Muscle of leg (tissue), 11 donors: ENCODE data around the gene ABR. TPM values are rescaled to one million over a fixed set of nuclear protein-coding genes. Genes with fewer than 3 reads are reported as not detected.

Experiments
- DNase-seq: peaks from one replicate; pipeline ENCODE4 v3.0.0; 2013
- H3K27ac ChIP-seq: one replicate; pipeline ENCODE4 v1.5.1; 2013; ENCODE audit warnings: mild to moderate bottlenecking, low read length, control low read depth
- H3K27me3 ChIP-seq: one replicate; pipeline ENCODE4 v1.6.1; 2013; ENCODE audit warnings: low read length; ENCODE audit not compliant: control insufficient read depth, insufficient read depth
- H3K36me3 ChIP-seq: one replicate; pipeline ENCODE4 v1.6.1; 2013; ENCODE audit warnings: low read length; ENCODE audit not compliant: control insufficient read depth, insufficient read depth
- H3K4me1 ChIP-seq: one replicate; pipeline ENCODE4 v1.6.1; 2013; ENCODE audit warnings: low read length; ENCODE audit not compliant: control insufficient read depth, insufficient read depth
- H3K4me3 ChIP-seq: one replicate; pipeline ENCODE4 v1.5.1; 2013; ENCODE audit warnings: low read length, control low read depth
- H3K9me3 ChIP-seq: replicated peaks from 2 replicates; pipeline ENCODE4 v1.6.1; 2013; ENCODE audit warnings: low read depth, low read length; ENCODE audit not compliant: control insufficient read depth
- WGBS: methylation state at CpG from one replicate; pipeline ENCODE4 v1.1.5; 2013; ENCODE audit warnings: missing lambda C conversion rate; ENCODE audit not compliant: insufficient coverage; 5-methylcytosine and 5-hydroxymethylcytosine counted together
- polyA plus RNA-seq, 8 donors: library from polyadenylated mRNA; unstranded; fragments of 120-200 nt; gene quantifications; one replicate each; pipeline versions ENCODE4 v1.2.1 to v1.2.3, GENCODE V29; 2013; ENCODE audit warnings: inconsistent platforms in 1 of 8, low replicate concordance in 1 of 8; ENCODE audit not compliant: insufficient read length in 8 of 8, insufficient read depth in 1 of 8
- total RNA-seq: library from RNA; stranded (reverse); fragments of 120-200 nt; gene quantifications from one replicate; pipeline ENCODE4 v1.2.4, GENCODE V29; 2013

Gene ABR
- total and polyA plus RNA-seq, 9 donors = 21.4 to 58.3 (median 40.1) TPM

GRCh38 chr17:1222321-1222720, 42.5 kb upstream of the ABR start:
- Histone ChIP-seq H3K27me3 (peaks cover 39% of the 10 kb centered on the region), H3K4me1 (no peaks in the 10 kb centered on the region), H3K4me3 (no peak overlapping the region), H3K9me3 (peaks cover 2% of the 10 kb centered on the region), H3K27ac (no peak overlapping the region), H3K36me3 (no peaks in the 10 kb centered on the region)
- no peak for DNase-seq
- WGBS = 100% methylated on average over 3 of the region's 8 CpGs

- 100% methylated on average over 1 of the region's 7 CpGs for WGBS
- no peaks in the 10 kb centered on the region for H3K36me3 ChIP-seq
- H3K27ac ChIP-seq = no peak overlapping the region
Measured at GRCh38 chr17:1221209-1221608, 41.4 kb upstream of the ABR start.

GRCh38 chr17:1220346-1220745, 40.6 kb upstream of the ABR start:
- WGBS = 69% methylated on average over 10 of the region's 14 CpGs

More at GRCh38 chr17:1221209-1221608, 41.4 kb upstream of the ABR start:
- Histone ChIP-seq H3K4me1 (no peaks in the 10 kb centered on the region), H3K27me3 (peaks cover 40% of the 10 kb centered on the region), H3K4me3 (no peak overlapping the region), H3K9me3 (peaks cover 2% of the 10 kb centered on the region)
- DNase-seq = no peak

GRCh38 chr17:1217089-1217385, 37.3 kb upstream of the ABR start:
- H3K4me1 ChIP-seq = no peaks in the 10 kb centered on the region
- peaks cover 2% of the 10 kb centered on the region for H3K9me3 ChIP-seq
- peaks cover 30% of the 10 kb centered on the region for H3K27me3 ChIP-seq
- H3K27ac ChIP-seq = no peak overlapping the region
- no peak for DNase-seq
- no peak overlapping the region for H3K4me3 ChIP-seq
- no peaks in the 10 kb centered on the region for H3K36me3 ChIP-seq
- 40% methylated on average over 5 of the region's 12 CpGs for WGBS

More at GRCh38 chr17:1220346-1220745, 40.6 kb upstream of the ABR start:
- peaks cover 33% of the 10 kb centered on the region for H3K27me3 ChIP-seq
- no peak for DNase-seq
- H3K36me3 ChIP-seq = no peaks in the 10 kb centered on the region
- H3K27ac ChIP-seq = no peak overlapping the region
- no peaks in the 10 kb centered on the region for H3K4me1 ChIP-seq
- H3K9me3 ChIP-seq = peaks cover 2% of the 10 kb centered on the region
- H3K4me3 ChIP-seq = no peak overlapping the region

GRCh38 chr17:1216217-1217088, 36.7 kb upstream of the ABR start:
- H3K4me1 ChIP-seq = no peaks in the 10 kb centered on the region
- H3K27ac ChIP-seq = no peak overlapping the region
- H3K36me3 ChIP-seq = no peaks in the 10 kb centered on the region
- no peak for DNase-seq
- no peak overlapping the region for H3K4me3 ChIP-seq
- 51% methylated on average over 10 of the region's 19 CpGs for WGBS
- peaks cover 30% of the 10 kb centered on the region for H3K27me3 ChIP-seq
- H3K9me3 ChIP-seq = peaks cover 2% of the 10 kb centered on the region

GRCh38 chr17:1212946-1213345, 33.2 kb upstream of the ABR start:
- H3K27ac ChIP-seq = no peak overlapping the region
- no peaks in the 10 kb centered on the region for H3K9me3 ChIP-seq
- no peak for DNase-seq
- no peaks in the 10 kb centered on the region for H3K36me3 ChIP-seq
- no peaks in the 10 kb centered on the region for H3K4me1 ChIP-seq
- peaks cover 24% of the 10 kb centered on the region for H3K27me3 ChIP-seq
- 83% methylated on average over 2 of the region's 4 CpGs for WGBS
- H3K4me3 ChIP-seq = no peak overlapping the region

GRCh38 chr17:1211287-1211686, 31.5 kb upstream of the ABR start:
- Histone ChIP-seq H3K27me3 (peaks cover 17% of the 10 kb centered on the region), H3K27ac (no peak overlapping the region), H3K4me3 (no peak overlapping the region), H3K4me1 (no peaks in the 10 kb centered on the region), H3K36me3 (no peaks in the 10 kb centered on the region), H3K9me3 (no peaks in the 10 kb centered on the region)
- DNase-seq = no peak
- 71% methylated on average over 1 of the region's 5 CpGs for WGBS

- Histone ChIP-seq H3K4me3 (no peak overlapping the region), H3K9me3 (no peaks in the 10 kb centered on the region), H3K27me3 (peaks cover 17% of the 10 kb centered on the region), H3K4me1 (no peaks in the 10 kb centered on the region), H3K36me3 (no peaks in the 10 kb centered on the region), H3K27ac (no peak overlapping the region)
- no CpG with 5 or more reads among the region's 6 CpGs for WGBS
- no peak for DNase-seq
Measured at GRCh38 chr17:1208966-1209365, 29.2 kb upstream of the ABR start.

- no peak for DNase-seq
- WGBS = 84% methylated on average over 7 of the region's 12 CpGs
- Histone ChIP-seq H3K27ac (no peak overlapping the region), H3K9me3 (no peaks in the 10 kb centered on the region), H3K4me1 (peaks cover 5% of the 10 kb centered on the region), H3K36me3 (no peaks in the 10 kb centered on the region), H3K4me3 (no peak overlapping the region), H3K27me3 (peaks cover 15% of the 10 kb centered on the region)
Measured at GRCh38 chr17:1206026-1206777, 26.4 kb upstream of the ABR start.

GRCh38 chr17:1203967-1204291, 24.1 kb upstream of the ABR start:
- H3K4me3 ChIP-seq = peak overlapping the region; percentile 58
- DNase-seq = no peak
- 39% methylated on average over 18 of the region's 19 CpGs for WGBS
- H3K4me1 ChIP-seq = peaks cover 6% of the 10 kb centered on the region
- no peaks in the 10 kb centered on the region for H3K9me3 ChIP-seq
- H3K36me3 ChIP-seq = no peaks in the 10 kb centered on the region
- no peak overlapping the region for H3K27ac ChIP-seq
- peaks cover 16% of the 10 kb centered on the region for H3K27me3 ChIP-seq
